Mesenteric fat pad (tissue), 1 donor: Measurements from ENCODE around the gene FOXRED2. TPM values are rescaled to one million over a fixed set of nuclear protein-coding genes. Genes with fewer than 3 reads are reported as not detected.
A peak's percentile ranks its signal among the peaks of the same experiment; 100 is the strongest.
"Not testable (repeated sequence)": the region's sequence is repeated elsewhere in the genome, so short reads cannot be mapped to it uniquely, and the experiment has no call there.

Source experiments
- DNase-seq: peaks from one replicate; pipeline ENCODE4 v3.0.0-alpha.2; 2020; ENCODE audit warnings: low spot score
- total RNA-seq: library from RNA; stranded (reverse); fragmentation: NEBNext Ultra II Directional; extraction: Animal tissue kit (Norgen Biotek cat#: 25700); gene quantifications from one replicate; pipeline ENCODE4 v1.2.1, GENCODE V29; 2021
- donor health status: DM: yes; HTN: yes; CAD: no.

The FOXRED2 gene
- total RNA-seq, 1 donor from 2014 or later, result 11.2 TPM

- DNase-seq, result not testable (repeated sequence)
Measured at GRCh38 chr22:36519906-36520305, 13.1 kb upstream of the FOXRED2 start.

DNA sequence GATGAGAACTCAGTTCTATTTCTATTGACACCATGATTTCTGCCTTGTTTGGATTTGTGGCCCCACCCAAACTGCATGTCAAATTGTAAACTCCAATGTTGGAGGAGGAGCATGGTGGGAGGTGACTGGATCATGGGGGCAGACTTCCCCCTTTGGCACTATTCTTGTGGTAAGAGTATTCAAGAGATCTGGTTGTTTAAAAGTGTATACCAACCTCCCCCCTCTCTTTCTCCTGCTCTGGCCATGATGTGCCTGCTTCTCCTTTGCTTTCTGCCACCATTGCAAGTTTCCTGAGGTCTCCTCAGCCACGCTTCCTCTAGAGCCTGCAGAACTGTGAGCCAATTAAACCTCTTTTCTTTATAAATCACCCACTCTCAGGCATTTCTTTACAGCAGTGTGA, 7.9 kb upstream of the FOXRED2 start:
- DNase-seq, result no peak

- DNase-seq, result no peak
Measured at GRCh38 chr22:36512991-36513390, 6.2 kb upstream of the FOXRED2 start.

GRCh38 chr22:36512333-36512732, 5.5 kb upstream of the FOXRED2 start:
- no peak for DNase-seq

- DNase-seq, result no peak
Measured at GRCh38 chr22:36510966-36511881, 4.4 kb upstream of the FOXRED2 start.

DNA sequence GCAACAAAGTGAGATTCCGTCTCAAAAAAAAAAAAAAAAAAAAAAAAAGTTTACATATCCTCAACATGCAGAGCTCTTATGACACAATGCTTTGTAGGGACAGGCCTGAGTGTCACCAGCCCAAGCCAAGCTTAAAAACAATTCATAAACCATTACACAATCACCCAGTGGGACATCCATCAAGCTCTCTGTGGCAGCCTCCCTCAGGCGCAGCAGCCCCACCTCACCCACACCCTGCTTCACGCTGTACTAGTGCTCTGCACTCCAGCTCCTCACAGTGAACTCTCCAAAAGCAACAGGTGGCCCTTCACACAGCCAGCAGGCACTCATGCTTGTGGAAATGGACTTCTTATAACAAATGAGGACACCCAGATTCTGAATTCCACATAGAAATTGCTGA, 3.5 kb upstream of the FOXRED2 start:
- DNase-seq, result no peak

- no peak for DNase-seq
Measured at GRCh38 chr22:36507518-36508010, 724 bp upstream of the FOXRED2 start.

DNA sequence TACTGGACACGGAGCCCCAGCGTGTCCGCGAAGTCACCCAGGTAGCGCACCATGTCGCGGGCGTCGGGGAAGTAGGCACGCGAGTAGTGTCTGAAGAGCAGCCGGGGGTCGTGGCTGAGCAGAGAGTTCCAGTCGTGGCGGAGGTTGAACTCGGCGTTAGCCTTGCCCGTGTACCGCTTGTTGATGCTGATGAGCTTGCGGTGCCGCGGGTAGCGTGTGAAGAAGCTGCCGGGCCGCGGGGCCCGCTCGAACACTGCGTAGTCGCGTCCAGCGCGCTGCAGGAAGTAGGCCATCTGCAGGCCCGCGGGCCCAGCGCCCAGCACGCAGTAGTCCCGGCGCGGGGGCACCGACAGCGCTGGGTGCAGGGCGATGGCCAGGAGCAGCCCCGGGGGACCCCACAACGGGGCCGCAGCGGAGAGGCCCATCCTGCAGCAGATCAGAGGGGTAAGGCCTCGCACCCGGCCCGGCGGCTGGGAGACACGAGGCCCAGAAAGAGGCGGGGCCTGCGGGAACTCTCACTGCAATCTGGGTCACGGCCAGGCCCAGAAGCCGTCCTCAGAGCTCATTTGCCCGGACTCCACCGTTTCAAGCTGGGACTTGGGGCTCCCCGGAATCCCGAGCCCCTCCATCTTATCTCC, 723 bp downstream of the FOXRED2 start:
- DNase-seq, result no peak

DNA sequence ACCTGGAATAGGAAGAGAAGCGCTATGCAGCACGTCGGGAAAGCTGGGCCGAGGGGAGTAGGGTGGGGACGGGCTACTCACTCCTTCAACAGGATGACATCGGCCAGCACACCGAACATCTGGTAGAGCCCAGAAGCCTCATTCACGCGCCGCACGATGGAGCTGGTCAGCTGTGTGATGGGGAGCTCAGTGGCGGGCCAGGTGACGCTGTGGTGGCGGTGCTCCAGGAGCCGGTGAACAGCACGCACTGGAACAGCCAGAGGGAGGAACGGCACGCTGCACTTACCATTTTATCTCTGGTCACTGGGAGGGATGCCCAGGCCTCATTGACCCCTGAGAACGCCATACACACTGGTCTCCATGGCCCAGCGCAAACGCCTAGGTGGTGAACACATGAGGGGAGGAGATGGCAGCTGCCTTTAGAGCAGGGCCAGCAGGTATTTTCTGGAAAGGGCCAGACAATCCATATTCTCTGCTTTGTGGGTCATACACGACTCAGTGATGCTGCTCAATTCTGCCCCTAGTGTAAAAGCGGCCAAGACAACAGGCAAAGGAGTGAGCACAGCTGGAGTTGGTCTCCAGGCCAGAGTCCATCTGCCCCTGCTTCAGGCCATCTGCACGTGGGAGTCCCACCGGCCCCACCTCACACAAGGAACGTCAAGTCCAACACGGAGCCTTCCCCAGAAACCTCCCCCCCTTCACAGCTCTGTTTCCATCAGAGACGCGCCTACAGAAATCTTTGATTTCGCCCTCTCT, 8.8 kb downstream of the FOXRED2 start:
- DNase-seq, result no peak

- no peak for DNase-seq
Measured at GRCh38 chr22:36493690-36494110, 13.1 kb downstream of the FOXRED2 start.

- DNase-seq, result no peak
Measured at GRCh38 chr22:36492109-36492508, 14.7 kb downstream of the FOXRED2 start.

DNA sequence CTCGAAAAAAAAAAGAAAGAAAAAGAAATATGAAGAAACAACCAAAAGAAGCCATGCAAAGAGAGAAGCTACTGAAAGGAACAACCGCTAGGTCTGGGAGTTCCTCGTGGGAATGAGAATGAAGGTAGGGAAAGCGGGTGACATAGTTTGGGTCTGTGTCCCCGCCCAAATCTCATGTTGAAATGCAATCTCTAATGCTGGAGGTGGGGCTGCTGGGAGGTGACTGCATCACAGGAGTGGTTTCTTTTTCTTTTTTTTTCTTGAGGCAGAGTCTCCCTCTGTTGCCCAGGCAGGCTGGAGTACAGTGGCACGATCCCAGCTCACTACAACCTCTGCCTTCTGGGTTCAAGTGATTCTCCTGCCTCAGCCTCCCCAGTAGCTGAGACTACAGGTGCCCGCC, 15.7 kb downstream of the FOXRED2 start:
- no peak for DNase-seq

- DNase-seq, result no peak
Measured at GRCh38 chr22:36486619-36487384, 20.0 kb downstream of the FOXRED2 start.

DNA sequence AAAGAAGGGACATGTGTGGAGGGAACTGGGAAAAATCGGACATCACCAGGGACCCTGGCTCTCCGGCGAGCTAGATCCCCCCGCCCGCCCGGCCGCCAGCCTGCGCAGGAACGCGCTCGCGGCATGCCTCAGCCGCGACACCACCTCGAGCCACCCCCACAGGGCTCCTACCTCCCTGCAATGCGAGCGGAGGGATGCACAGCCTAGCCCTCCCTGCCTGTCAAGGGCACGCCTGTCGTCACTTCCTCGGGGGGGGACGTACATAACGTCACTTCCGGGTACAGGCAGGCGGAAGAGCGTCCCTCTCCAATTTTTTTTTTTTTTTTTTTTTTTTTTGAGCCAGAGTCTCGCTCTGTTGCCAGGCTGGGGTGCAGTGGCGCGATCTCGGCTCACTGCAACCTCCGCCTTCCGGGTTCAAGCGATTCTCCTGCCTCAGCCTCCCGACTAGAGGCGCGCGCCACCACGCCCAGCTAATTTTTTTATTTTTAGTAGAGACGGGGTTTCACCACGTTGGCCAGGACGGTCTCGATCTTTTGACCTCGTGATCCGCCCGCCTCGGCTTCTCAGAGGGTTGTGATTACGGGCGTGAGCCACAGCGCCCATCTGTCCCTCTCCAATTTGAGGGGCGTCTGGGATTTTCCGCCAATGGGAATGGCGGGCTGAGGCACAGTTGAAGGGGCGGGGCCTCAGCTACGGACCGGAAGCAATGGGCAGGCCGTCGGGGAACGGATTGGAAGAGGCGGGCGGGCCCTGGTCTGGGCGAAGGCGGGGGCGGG, 25.3 kb downstream of the FOXRED2 start, which contains the start of gene TXN2:
TSS of gene TXN2 (minus strand) at position 248 of the 776 bp plus-strand sequence. CDS start 803 bp downstream, outside the sequence.
- DNase-seq, result peak; percentile 97

GRCh38 chr22:36480941-36481392, 25.9 kb downstream of the FOXRED2 start:
- DNase-seq, result no peak

DNA sequence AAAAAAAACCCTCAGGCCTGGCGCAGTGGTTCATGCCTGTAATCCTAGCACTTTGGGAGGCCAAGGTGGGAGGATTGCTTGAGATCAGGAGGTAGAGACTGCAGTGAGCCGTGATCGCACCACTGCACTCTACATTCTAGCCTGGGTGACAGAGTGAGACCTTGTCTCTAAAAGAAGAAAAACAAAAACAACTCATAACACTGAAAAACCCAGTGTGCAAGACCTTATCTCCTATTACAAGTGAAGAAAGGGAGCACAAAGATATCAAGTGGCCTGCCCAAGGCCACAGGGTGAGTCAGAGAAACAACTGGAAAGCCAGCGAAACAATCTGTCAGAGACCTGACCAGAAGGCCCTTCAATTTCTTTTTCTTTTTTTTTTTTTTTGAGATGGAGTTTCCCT, 27.9 kb downstream of the FOXRED2 start:
- no peak for DNase-seq

DNA sequence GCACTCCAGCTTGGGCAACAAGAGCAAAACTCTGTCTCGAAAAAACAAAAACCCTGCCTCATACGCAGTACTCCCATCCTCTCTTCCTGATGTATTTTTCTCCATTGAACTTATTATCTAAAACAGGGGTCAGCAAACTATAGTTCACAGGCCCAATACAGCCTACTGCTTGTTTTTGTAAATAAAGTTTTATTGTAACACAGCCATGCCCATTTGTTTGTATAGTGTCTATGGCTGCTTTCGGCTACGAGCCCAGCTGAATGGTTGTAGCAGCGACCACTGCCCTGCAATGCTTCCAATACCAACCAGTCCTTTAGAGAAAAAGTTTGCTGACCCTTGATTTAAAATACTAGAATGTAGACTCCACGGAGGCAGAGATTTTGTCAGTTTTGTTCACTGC, 31.5 kb downstream of the FOXRED2 start:
- no peak for DNase-seq

- DNase-seq, result no peak
Measured at GRCh38 chr22:36472689-36473088, 34.2 kb downstream of the FOXRED2 start.

DNA sequence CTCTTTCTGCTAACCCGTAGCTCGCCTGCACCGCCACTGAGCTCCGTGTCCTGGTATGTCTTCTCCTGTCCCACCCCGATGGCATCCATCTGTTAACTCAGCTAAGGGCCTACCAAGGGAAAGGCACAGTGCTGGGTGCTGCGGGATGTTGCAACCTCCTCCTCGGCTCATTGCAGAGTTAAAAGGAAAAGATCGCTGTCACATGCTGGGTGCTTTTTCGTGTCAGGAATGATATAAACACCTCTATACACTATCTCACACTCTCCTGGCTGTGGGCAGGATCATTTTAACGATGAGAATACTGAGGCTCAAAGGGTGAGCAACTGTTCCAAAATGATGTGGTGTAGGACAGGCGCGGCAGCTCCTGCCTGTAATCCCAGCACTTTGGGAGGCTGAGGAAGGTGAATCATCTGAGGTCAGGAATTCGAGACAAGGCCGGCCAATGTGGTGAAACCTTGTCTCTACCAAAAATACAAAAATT, 35.5 kb downstream of the FOXRED2 start:
- no peak for DNase-seq

GRCh38 chr22:36470994-36471331, 35.9 kb downstream of the FOXRED2 start:
- no peak for DNase-seq
